Brain microvascular endothelial cell (primary cell): ENCODE data around the gene DNM1.

Experiments used
- DNase-seq: peaks from one replicate; pipeline ENCODE4 v3.0.0-alpha.2; 2020
- H3K27ac ChIP-seq: fragments of 250-450 bp; sonication (Bioruptor Pico); 2 replicates; pipeline ENCODE4 v1.5.1; 2020; ENCODE audit warnings: mild to moderate bottlenecking, moderate library complexity
- H3K27me3 ChIP-seq: fragments of 250-450 bp; sonication (Bioruptor Pico); replicated peaks from 2 replicates; pipeline ENCODE4 v1.5.1; 2020; ENCODE audit warnings: mild to moderate bottlenecking
- H3K36me3 ChIP-seq: fragments of 250-450 bp; sonication (Bioruptor Pico); replicated peaks from 2 replicates; pipeline ENCODE4 v1.5.1; 2020; ENCODE audit warnings: mild to moderate bottlenecking
- H3K4me3 ChIP-seq: 2 replicates; pipeline ENCODE4 v1.5.1; 2011; ENCODE audit warnings: low read depth, mild to moderate bottlenecking, control low read depth, low read length, moderate library complexity
- CTCF ChIP-seq: IDR thresholded peaks from 2 replicates; pipeline ENCODE4 v1.5.1; 2011; ENCODE audit warnings: low read depth, mild to moderate bottlenecking, moderate library complexity, low read length, control low read depth, inconsistent platforms; ENCODE audit errors: missing control alignments
- in situ Hi-C: cut with HindIII; loops from 2 replicates; pipeline ENCODE4 v1.10.0; 2017; ENCODE audit warnings: low sequenced_read_pairs, low pct_ligation_motif_present

The DNM1 gene

GRCh38 chr9:128249558-128249907 lies 46.4 kb downstream of the DNM1 start:
- no peaks in the 10 kb centered on the region for H3K27me3 ChIP-seq
- in situ Hi-C loops = no loop called here
- DNase-seq = no peak
- H3K4me3 ChIP-seq = no peak overlapping the region
- no peaks in the 10 kb centered on the region for H3K36me3 ChIP-seq
- H3K27ac ChIP-seq = no peak overlapping the region
- TF ChIP-seq CTCF = no peak

- DNase-seq = peak; percentile 70
- in situ Hi-C loops = no loop called here
- TF ChIP-seq CTCF = no peak
- H3K36me3 ChIP-seq = peaks cover 2% of the 10 kb centered on the region
- H3K27ac ChIP-seq = no peak overlapping the region
- peak overlapping the region; percentile 57 for H3K4me3 ChIP-seq
- no peaks in the 10 kb centered on the region for H3K27me3 ChIP-seq
Observed at GRCh38 chr9:128249908-128250838, 47.0 kb downstream of the DNM1 start.

DNA sequence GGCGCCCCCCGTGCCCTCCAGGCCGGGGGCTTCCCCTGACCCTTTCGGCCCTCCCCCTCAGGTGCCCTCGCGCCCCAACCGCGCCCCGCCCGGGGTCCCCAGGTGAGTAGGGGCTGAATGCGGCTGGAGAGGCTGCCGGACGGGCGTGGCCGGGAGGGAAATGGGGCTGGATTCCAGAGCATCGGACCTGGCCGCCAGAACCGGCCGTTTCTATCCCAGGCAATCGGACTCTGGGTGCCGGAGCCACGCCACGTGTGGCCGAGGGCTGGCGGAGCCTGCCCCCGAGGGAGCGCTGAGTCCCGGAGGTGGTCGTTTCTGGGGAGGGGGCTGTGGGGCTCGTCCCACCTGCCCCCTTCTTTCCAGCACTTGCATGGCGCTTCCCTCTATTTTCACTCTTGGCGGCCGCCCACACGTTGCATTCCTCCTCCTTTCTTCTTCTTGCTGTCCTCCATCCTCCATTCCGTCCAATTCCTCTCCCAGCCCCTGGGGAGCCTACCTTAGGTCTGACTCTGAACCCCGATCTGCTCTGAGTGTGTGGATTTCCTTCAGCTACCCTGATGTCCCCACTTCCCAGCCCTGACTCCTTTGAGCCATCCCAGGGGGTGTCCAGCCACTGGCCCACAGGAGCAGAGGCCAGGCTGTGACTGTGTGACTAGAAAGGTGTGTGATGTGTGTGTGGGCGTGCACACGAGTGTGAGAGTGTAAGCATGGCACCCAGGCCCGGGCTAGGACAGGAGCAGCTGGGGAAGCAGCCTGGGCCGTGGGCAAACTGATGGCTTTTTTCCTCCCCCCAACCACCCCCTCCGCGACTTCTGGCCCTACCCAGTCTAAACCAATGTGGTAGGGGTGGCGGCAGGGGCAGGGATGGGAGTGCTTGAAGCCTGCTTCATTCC lies 47.9 kb downstream of the DNM1 start:
- no peak for TF ChIP-seq CTCF
- Histone ChIP-seq H3K36me3 (peaks cover 7% of the 10 kb centered on the region), H3K27ac (no peak overlapping the region), H3K27me3 (no peaks in the 10 kb centered on the region), H3K4me3 (peak overlapping the region; percentile 57)
- in situ Hi-C loops = no loop called here
- DNase-seq = no peak

DNA sequence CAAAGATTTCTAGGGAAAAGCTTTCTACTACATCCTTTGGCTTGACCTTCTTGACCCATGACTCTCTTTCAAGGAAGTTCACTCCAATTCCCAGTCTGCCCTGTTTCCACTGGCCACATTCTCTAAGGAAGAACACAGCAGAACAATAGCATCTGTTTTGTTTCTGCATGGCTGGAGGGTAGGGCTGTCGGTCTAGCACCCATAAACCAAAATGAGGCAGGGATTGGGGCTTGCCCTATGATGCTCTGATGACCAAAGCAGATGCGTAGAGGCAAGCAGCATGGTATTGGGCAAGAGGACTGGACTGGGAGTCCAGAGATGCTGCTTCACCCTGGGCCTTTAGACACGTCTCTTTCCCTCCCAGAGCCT lies 48.5 kb downstream of the DNM1 start:
- no peak overlapping the region for H3K4me3 ChIP-seq
- H3K36me3 ChIP-seq = peaks cover 11% of the 10 kb centered on the region
- in situ Hi-C loops = no loop called here
- no peaks in the 10 kb centered on the region for H3K27me3 ChIP-seq
- DNase-seq = no peak
- TF ChIP-seq CTCF = no peak
- H3K27ac ChIP-seq = no peak overlapping the region

- in situ Hi-C loops = no loop called here
- Histone ChIP-seq H3K4me3 (no peak overlapping the region), H3K36me3 (peaks cover 19% of the 10 kb centered on the region), H3K27me3 (no peaks in the 10 kb centered on the region), H3K27ac (no peak overlapping the region)
- no peak for DNase-seq
- TF ChIP-seq CTCF = no peak
Observed at GRCh38 chr9:128252317-128253139, 49.3 kb downstream of the DNM1 start.
